GM18499 (cell line): ENCODE measurements around the gene ZNF407.

Source experiments
- ATAC-seq: cut with Tn5 transposase; IDR thresholded peaks from one replicate; pipeline ENCODE4 v1.9.1; 2021; ENCODE audit warnings: moderate number of reproducible peaks; ENCODE audit not compliant: insufficient read depth, unreplicated experiment

Gene ZNF407

DNA sequence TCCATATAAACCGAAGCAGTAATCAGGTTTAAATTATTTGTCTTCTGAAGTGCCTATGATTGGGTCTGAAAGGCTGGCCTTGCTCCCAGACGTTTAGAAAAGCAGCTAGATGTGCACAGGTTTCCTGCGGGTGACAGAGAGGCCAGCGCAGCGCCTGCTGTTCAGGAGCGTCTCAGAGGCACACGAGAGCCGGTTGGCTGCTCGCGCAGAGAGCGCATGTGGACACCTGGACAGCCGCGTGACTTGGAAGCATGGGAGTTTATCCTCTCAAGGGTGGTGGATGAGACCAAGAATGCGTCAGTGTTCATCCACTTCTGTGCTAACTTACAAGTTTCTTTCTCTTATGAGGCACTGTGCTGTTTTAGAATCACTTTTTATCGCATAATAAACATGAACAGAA, 307.6 kb downstream of the ZNF407 start:
- no peak for ATAC-seq

DNA sequence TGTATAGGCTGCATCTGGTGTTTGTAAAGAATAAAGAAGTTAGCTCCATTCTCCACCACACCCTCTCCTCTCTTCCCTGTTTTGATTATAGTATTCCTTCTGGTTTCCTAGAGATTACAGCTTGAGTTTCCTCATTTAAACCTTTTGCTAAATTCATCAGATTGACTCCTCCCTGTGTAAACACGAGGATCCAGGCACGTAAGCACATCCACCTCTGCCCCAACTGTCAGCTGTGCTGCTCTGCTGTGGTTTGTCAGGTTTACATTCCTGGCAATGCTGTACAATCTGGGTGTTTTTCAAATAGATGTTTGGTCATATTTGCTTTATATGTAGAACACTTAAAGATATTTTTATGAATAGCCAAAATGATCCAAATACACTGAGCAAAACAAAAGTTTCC, 308.5 kb downstream of the ZNF407 start:
- no peak for ATAC-seq

DNA sequence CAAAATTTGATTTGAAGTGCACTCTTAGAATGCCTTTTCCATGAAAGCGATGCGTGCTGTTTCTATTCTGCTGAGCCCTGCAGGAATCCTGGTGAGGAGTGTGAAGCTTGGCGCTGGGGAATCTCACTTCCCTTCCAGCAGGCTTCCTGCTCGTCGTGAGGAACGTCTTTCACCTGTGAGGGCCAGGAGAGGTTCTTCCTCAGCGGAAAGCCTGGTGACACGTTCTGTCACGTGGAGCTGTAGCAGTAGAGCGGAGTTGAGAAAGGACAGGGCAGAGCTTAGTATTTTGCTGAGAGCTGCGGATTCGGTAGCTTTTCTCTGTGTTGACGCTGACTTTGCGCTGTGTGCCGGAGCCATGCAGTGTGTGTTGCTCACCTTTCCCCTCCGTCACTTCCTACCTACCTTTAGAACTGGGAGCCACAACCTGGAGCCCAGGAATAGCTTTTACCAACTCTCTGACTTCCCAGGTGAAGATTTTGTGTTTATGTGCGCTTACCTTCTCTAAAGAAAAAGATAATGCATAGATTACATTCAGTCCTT, 316.5 kb downstream of the ZNF407 start:
- no peak for ATAC-seq

DNA sequence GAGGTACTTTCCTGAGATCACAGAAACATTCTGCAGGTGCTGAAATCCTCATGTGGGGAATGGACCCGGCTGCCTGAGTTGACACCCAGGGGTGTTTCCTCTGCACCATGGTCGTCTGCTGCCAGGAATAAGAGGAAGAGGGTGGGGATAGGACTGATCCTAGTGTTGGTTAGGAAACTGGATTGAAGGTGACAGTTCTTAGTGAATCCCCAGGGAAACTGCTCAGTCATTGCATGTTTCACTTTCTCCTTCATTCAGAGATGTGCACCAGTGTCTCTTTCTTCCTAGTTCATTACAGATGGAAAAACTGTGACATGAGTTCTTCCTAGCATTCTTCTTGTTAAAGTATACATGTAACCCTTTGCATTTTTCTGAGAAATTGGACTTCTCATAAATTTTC, 317.0 kb downstream of the ZNF407 start:
- no peak for ATAC-seq

DNA sequence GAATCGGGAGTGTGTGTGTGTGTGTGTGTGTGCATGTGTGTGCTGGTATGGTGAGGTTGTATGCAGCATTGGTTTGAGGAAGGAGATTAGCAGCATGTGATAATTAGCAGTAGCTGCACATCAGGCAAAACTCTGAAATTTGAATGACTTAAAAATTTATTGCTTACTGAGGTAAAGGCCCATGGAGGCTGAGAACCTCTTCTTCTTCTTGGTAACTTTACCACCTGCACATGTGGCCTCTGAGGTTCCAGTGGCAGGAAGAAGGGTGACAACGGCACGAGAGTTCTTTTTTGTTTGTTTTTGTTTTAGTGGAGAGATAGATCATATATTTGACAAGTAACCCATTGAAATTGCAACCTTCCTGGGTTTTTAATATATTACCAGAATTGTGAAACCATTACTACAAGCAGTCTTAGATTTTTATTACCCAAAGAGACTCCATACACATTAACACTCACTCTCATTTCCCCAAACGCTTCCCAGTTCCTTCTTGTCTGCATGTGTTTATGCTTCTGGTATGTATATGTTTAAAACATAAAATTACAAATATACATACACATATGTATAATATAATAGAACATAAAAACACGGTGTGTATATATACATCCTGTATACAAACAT, 319.2 kb downstream of the ZNF407 start:
- no peak for ATAC-seq

DNA sequence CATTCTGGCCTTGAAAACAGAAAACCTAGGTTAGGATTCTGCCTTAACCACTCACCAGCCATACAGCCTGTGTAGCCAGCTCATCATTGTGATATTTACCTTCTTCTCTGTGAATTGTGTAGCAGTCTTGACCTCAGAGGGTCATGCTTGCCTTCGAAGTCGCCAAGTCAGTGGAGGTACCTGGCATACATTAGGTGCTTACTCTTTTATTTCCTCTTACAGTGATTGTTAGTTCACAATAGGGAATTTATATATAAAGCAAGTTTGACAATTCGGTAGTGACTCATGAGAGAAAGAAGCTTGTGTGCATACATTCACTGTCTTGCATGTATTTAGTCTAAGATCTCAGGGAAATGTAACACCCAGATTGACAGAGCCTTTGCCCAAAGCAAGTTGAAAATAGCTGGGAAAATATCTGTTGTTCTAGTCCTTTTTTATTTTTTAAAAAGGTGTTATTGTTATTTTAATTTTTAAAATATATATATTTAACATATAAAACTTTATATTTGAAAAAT, 320.7 kb downstream of the ZNF407 start:
- ATAC-seq, result no peak

DNA sequence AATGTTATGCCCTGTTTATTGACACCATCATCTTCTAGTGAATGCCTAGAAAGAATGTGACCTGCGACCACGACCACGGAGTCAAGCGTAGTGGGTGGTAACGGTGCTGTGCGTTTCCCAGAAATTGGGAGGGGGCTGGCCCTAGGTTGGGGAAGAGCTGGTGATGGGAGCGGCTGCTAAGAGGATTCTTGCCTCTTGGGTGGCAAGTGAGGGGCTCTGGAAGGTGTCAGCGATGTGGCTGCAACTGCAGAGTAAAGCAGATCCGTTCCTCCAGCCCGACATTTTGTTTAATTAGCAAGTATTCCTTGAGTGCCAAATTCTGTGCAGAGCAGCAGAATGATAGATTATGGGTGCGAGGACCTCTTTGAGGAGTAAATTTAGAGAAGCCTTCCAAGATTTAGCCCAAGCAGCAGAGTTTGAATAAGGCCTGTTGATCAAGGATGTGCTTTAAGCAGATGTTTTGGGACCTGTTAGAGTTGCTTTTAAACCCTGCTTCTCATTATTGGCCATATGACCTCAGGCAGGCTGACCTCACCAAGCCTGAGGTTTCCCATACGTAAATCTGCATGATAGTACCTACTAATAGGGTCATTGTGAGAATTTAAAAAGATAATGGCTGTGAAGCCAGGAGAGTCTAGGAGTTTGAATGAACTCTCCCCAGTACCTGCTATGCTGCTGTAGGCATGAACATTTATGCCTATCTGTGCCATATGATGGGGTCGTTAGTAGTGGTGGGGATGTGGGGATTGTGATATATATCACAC, 323.6 kb downstream of the ZNF407 start:
- no peak for ATAC-seq

DNA sequence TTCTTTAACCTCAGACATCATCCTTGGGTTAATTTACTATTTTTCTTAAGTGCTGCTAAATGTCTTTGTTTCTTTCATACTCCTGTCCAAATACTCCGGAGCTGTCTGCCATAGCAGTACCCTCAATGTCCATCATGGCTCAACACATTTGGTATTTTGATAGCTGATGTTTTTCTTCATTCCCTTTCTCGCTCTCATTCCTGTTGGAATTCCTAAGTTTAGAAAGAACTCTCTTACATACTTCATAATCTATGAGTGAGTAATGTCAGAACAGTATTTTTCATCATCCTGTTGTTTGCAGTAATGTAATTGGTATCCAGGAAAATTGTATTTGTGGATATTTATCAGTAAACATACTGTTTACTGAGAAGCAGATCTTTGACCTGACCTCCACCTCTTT, 328.4 kb downstream of the ZNF407 start:
- no peak for ATAC-seq

DNA sequence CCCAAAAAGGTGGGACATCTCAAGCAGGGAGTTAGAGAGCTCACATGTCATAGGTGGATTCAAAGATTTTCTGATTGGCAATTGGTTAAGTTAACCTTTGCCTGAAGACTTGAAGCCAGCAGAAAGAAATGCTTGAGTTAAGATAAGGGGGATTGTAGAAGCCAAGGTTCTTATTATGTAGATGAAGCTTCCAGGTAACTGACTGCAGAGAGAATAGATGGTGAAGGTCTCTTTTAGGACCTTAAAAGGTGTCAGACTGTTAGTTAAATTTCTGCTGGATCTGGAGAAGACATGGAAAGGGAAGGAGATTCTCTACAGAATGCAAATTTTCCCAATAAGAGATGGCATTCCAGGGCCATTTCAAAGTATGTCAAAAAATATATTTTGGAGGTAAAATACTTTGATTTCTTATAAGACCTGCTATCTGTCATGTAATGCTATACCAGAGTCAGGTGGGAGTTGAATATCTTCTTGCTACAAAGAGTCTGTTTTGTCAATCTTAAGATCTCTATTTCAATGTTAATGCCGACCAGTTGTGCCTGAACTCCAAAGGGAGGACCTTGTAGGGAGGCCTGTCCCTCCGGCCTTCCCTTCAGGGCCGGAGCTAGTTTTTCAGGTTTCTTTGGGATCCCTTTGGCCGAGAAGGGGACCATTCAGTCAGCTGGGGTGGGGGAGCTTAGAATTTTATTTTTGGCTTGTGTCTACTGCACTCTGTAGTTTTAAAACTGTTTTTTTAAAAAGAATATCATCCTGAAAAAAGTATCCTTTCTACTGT, 330.7 kb downstream of the ZNF407 start:
- no peak for ATAC-seq

DNA sequence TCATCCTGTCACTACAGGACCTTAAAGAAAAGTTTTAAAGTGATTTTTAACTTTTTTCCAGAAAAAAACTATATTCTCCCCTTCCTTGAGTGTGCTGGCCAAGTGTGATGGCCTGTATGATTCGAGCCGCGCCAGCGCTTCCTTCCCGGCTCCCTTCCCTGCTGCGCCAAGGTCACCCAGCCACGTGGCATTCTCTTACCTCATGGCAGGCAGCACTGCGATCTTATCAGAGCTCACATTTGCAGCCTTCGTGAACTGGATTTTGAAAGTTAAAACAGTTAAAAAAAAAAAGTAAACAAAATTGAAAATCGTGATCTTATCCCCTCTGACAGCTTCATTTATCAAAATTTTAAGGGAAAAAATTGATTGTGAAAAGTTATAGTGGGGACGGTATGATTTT, 331.4 kb downstream of the ZNF407 start:
- no peak for ATAC-seq

DNA sequence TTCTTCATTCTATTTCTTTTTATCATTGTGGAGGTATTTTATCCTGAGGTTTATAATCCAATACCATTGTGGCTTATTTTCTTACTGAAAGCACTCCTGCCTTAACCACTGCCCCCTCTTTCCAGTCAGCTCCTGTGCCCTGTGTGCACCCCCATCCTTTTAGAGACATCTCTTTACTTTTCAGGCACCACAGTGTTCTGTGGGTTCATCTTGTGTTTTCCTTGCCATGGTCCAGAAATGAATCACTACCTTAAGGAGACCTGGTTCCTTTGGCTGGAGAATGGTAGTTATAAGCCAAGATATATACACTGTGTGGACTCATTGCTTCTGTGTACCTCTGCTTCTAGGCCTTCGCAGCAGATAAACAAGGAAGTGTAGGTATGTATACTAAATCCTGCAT, 332.9 kb downstream of the ZNF407 start:
- no peak for ATAC-seq

DNA sequence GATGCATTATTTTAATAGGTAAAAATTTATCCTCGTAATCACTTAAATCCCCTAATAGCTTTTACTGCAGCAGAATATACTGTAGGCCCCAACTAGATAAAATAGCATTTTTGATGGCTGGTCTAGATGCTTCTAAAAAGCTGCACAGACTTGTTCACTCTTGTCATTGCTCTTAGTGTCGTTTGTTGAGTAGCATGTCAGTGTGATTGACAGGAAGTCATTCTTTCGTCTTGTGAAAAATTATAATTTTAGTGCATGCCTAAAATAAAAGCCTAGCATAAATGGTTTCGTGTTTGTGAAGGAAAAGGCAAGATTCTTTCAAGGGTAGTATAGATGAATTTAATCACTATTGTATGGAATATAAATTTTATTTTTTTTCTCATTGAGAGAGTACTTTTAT, 336.3 kb downstream of the ZNF407 start:
- no peak for ATAC-seq

DNA sequence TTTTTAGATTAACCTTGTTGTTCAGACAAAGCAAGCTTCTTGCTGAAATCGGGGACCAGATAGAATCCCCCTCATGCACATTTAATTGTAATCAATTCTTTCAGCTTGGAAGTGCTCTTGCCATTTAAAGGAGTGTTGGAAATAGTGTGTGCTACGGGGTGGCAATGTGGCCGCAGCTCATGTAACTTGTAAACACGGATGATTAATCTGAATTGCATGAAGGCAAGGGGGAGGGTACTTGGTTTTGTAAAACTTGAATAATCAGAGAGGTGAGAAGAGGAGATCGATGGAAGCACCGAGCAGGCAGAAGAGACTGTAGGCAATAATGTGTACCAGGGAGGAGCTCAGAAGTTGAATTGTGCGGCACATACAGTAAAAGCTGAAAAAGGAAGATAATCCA, 337.8 kb downstream of the ZNF407 start:
- ATAC-seq, result no peak

DNA sequence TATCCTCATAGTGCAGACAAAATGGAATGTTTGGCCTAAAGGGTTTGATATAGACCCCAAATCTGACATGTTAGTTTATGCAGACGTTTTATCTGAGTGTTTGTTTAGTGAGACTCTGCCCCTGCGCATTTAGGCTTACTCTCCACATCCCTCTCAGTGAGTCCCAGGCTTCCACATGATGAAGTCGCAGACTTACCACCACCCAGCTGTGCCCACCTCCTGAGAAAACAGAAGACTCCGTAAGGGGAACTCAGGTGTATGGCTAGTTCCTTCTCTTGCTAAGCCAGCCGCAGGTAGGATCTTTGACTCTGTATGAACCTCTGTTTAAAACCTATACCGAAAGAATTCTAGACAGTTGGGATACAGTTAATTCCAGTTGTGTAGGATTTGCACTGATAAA, 338.7 kb downstream of the ZNF407 start:
- ATAC-seq, result no peak

DNA sequence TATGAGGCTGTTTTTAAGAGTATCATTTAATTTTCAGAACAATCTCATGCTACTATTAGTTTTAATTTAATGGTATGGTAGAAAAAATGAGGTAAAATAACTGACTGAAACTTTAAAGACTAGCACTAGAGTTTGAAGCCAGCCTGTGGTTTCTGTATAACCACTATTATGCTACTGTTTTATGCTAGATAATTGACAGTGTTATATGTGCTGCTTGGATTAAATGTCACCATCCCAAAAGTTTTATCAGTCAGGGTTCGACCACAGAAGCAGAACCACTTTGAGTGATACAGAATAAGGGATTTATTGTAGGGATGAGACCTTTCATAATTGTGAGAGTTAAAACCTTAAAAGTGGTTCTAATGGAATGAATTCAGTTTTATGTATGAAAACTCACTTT, 339.6 kb downstream of the ZNF407 start:
- ATAC-seq, result no peak

DNA sequence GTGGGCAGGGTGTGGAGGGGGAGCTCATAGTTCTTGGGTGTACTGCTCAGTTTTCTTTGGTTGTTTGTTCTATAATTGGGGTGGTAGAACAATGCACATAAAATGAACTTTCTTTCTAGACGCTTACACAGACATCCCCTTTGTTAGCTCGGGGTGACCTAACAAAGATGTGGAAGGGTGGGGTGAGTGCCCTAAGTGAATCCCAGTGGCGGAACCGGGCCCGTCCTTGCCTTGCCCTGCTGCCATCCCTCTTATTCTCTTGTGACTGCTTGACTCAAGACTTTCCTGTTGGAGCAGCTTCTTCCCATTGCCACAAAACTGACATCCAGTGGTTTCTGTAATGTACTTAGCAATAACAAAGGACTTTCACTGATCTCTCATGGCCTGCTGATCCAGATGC, 343.2 kb downstream of the ZNF407 start:
- no peak for ATAC-seq

DNA sequence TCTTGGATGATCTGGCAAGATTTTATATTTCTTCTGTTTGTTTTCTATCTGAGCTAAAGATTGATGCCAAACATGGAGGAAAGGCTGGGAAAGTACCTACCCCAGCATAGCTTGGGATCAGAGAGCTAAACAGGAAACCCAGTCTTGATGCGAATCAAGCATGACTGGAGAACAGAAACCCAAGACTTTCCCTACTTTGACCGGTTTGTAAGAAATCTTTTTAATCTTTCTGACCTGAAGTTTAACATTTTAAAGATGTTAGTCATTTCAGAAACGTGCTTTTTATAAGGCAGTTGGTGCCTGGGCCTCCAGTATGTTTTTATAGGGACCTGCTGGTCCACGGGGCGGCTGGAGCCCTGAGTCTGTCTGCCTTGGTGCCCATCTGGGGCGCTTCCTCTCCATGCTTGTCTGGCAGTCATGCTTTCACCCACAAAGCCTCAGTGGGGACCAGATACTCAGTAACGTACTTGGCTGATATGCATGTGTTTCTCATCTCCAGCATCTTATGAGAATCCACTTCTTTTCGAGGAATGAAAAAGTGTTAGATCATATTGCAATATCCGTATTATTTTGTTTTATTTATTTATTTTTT, 344.7 kb downstream of the ZNF407 start:
- ATAC-seq, result peak; percentile 76

DNA sequence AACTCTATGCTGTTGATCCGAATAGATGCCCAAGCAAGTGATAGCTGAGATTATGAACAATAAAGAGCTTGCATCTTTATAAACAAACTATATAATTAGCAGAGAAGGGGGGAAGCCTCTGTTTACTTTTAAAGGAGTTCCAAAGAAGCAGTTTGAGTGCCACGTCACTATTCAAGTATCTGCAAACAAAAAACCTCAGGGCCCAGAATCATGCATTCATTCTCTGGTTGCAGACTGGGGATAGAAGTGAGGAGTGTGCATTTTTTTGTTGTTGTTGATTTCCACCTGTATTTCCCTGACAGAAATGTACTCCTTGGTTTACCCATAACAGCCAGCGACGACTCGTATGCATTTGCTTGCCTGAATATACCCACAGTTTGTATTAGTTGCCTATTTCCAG, 347.0 kb downstream of the ZNF407 start:
- no peak for ATAC-seq

DNA sequence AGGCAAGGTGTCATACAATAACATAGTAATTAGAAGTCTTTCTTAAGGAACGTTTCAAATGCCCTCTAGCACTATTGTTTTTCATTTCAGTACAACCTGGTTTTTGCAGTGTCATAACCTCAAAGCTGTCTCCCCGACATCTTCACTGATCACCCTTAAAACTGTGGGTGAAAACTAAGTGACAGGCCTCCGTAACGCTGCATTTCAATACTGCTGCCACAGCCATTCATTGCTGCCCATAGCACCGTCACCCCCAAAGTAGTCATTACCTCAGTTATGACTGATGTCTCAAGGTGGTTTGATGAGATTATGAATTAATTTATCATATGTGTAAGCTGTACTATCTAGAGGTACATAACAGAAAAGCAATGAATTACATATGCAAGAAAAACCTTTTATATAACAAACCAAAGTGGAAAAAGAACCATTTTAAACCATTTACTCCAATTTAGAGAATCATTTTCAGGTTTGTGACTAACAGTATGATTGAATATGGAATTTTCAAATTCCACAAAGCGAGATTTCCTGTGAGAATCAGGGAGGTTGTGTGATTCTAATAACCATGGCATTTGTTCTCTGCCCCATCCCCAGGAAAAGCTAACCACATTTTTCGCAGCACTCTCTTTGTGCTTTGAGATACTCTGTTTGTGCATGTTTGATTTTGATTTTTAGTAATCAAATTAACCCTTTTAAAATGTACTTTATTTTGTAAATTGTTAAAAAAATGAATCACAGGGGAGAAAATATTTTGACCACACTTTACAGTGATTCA, 348.3 kb downstream of the ZNF407 start:
- no peak for ATAC-seq
